Fibroblast of peridontal ligament (primary cell): ENCODE results near the gene NSL1.

Experiments
- DNase-seq: peaks from one replicate; pipeline ENCODE4 v3.0.0-alpha.2; 2010; ENCODE audit errors: extremely low read depth

The NSL1 gene

DNA sequence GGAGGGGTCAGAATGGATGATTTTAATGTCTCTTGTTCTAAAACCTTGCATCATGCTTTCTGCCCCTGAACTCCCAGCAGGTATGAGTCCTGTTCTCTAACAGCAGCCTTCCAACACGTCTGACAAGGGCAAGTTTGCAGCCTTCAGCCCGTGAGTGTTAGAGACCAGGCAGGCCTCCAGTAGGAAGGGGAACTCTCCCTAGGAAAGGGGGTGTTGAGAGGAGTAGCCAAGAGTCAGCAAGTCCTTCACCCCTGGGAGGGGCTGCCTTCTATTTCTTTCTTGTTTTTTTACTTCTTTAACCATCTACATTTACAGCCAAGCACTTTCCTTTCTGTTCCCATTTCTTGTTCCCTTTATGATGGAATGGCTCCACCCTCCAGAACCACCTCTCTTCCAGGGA is 106.1 kb downstream of the NSL1 start:
- DNase-seq = no peak

- DNase-seq = no peak
Observed at GRCh38 chr1:212684521-212685090, 107.0 kb downstream of the NSL1 start.

GRCh38 chr1:212684076-212684475 is 107.5 kb downstream of the NSL1 start:
- no peak for DNase-seq

GRCh38 chr1:212683357-212683722 is 108.2 kb downstream of the NSL1 start:
- DNase-seq = no peak

DNA sequence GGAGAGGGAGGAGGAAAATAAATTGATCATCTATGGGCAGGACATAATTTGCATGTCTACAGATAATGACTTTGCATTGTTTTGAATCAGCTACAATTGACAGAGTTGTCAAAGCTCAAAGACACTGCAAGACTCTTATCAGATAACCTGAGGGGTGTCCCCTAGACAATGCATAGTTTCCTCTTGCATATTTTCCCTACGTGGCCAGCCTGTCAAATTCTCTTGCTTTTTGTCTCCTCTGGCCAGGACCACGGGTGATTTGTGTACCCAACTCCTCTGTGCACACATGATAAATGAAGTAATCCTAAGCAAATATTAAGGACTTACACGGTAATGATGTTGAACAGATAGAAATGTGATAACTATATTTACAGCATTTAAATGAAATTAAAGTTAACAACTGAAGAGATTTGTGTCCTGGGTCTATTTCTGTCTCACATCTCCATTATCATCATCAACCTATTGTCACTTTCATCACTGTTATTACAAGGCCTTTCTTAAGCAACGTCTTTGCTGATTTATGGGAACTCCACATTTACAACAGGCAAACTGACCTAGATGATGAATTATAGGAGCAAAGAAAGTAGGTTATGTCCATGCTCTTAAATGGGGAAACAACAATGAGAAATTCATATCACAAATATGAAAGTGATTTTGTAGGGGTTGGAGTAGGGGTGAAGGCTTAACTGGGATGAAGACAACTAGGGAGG is 110.7 kb downstream of the NSL1 start:
- DNase-seq = no peak

- DNase-seq = no peak
Observed at GRCh38 chr1:212678456-212679410, 112.8 kb downstream of the NSL1 start.

GRCh38 chr1:212677573-212677972 is 114.0 kb downstream of the NSL1 start:
- no peak for DNase-seq

GRCh38 chr1:212677136-212677535 is 114.4 kb downstream of the NSL1 start:
- DNase-seq = no peak
